Esophagus squamous epithelium (tissue), 4 donors: ENCODE measurements around the gene SPOCD1.

ENCODE experiments used
- POLR2A ChIP-seq, 4 donors: fragments of 450-650 bp; IDR thresholded peaks; one replicate each; pipeline ENCODE4 v1.6.1; 2017; ENCODE audit warnings: antibody characterized with exemption in 4 of 4, mild to moderate bottlenecking in 4 of 4, moderate library complexity in 3 of 4
- TF ChIP-seq, protein P1 (sequence below), 6 experiments: fragments of 450-650 bp in 4 of 6; fragments of 200-600 bp in 2 of 6; sonication (generic) in 2 of 6; IDR thresholded peaks; one replicate each; pipeline ENCODE4 v1.5.1; 2016 to 2019; ENCODE audit warnings: antibody characterized with exemption in 6 of 6, mild to moderate bottlenecking in 4 of 6, moderate library complexity in 4 of 6

DNA sequence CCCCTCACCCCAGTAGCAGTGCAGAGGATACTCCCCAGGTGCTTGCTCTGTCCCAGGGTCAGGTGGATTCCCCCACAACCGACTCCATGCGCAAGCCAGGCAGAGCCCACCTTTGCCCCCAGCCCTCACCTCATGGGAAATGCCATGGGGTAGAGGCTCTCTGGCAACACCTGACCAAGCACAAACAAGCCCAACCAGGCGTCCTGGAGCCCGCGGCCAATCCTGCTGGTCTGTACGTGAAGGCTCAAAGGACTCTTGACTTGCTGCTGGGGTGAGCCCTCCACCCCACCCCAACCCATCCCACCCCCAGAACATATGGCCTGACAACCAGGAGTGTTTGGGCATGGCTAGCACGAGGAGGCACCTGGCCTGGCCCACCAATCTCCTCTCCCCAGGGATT lies 53.5 kb downstream of the SPOCD1 start:
- TF ChIP-seq, protein P1, sequence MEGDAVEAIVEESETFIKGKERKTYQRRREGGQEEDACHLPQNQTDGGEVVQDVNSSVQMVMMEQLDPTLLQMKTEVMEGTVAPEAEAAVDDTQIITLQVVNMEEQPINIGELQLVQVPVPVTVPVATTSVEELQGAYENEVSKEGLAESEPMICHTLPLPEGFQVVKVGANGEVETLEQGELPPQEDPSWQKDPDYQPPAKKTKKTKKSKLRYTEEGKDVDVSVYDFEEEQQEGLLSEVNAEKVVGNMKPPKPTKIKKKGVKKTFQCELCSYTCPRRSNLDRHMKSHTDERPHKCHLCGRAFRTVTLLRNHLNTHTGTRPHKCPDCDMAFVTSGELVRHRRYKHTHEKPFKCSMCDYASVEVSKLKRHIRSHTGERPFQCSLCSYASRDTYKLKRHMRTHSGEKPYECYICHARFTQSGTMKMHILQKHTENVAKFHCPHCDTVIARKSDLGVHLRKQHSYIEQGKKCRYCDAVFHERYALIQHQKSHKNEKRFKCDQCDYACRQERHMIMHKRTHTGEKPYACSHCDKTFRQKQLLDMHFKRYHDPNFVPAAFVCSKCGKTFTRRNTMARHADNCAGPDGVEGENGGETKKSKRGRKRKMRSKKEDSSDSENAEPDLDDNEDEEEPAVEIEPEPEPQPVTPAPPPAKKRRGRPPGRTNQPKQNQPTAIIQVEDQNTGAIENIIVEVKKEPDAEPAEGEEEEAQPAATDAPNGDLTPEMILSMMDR (IDR thresholded peaks at IDR 0.05), result no peak
- TF ChIP-seq POLR2A (IDR thresholded peaks at IDR 0.05), result no peak
